H9 (cell line): Measurements from ENCODE around the gene CDK9. TPM values are rescaled to one million over a fixed set of nuclear protein-coding genes. Genes with fewer than 3 reads are reported as not detected.

Experiments used
- DNase-seq: peaks from one replicate; pipeline ENCODE4 v3.0.0-alpha.2; 2017
- H2AFZ ChIP-seq: one replicate; pipeline ENCODE4 v1.6.1; 2013; ENCODE audit warnings: mild to moderate bottlenecking, low read length, control low read depth, moderate library complexity
- H2AK5ac ChIP-seq: 2 replicates; pipeline ENCODE4 v1.6.1; 2013; ENCODE audit warnings: low read length, control low read depth, mixed read lengths; ENCODE audit not compliant: insufficient read length
- H2BK120ac ChIP-seq: one replicate; pipeline ENCODE4 v1.6.1; 2013; ENCODE audit warnings: low read depth, mild to moderate bottlenecking, low read length, control low read depth, inconsistent platforms; ENCODE audit not compliant: poor library complexity, severe bottlenecking
- H2BK12ac ChIP-seq: 2 replicates; pipeline ENCODE4 v1.6.1; 2013; ENCODE audit warnings: low read length, control low read depth, mixed read lengths, low read depth; ENCODE audit not compliant: insufficient read length
- H2BK15ac ChIP-seq: 2 replicates; pipeline ENCODE4 v1.6.1; 2013; ENCODE audit warnings: low read depth, low read length, control low read depth
- H2BK20ac ChIP-seq: one replicate; pipeline ENCODE4 v1.6.1; 2013; ENCODE audit warnings: low read depth, mild to moderate bottlenecking, low read length, control low read depth, inconsistent platforms; ENCODE audit not compliant: poor library complexity, severe bottlenecking
- H2BK5ac ChIP-seq: 2 replicates; pipeline ENCODE4 v1.6.1; 2013; ENCODE audit warnings: low read length, control low read depth, mixed read lengths; ENCODE audit not compliant: insufficient read length
- H3K14ac ChIP-seq: 2 replicates; pipeline ENCODE4 v1.6.1; 2013; ENCODE audit warnings: low read length, control low read depth; ENCODE audit not compliant: insufficient read depth
- H3K18ac ChIP-seq: 2 replicates; pipeline ENCODE4 v1.6.1; 2013; ENCODE audit warnings: low read depth, mild to moderate bottlenecking, mixed read lengths, low read length, control low read depth; ENCODE audit not compliant: insufficient read length
- H3K23ac ChIP-seq: 2 replicates; pipeline ENCODE4 v1.6.1; 2013; ENCODE audit warnings: low read length, control low read depth, mixed read lengths, low read depth; ENCODE audit not compliant: insufficient read length
- H3K23me2 ChIP-seq: 2 replicates; pipeline ENCODE4 v1.6.1; 2013; ENCODE audit warnings: low read depth, mild to moderate bottlenecking, mixed read lengths, low read length, control low read depth; ENCODE audit not compliant: insufficient read length, poor library complexity, severe bottlenecking
- H3K27ac ChIP-seq: 2 replicates; pipeline ENCODE4 v1.5.1; 2013; ENCODE audit warnings: low read length, control low read depth, mixed read lengths, low read depth; ENCODE audit not compliant: insufficient read length
- H3K27me3 ChIP-seq: 2 replicates; pipeline ENCODE4 v1.6.1; 2013; ENCODE audit warnings: low read length, control low read depth, inconsistent platforms; ENCODE audit not compliant: insufficient read depth
- H3K4ac ChIP-seq: 2 replicates; pipeline ENCODE4 v1.6.1; 2013; ENCODE audit warnings: low read depth, mild to moderate bottlenecking, control low read depth, inconsistent platforms, low read length, moderate library complexity
- H3K4me1 ChIP-seq: 2 replicates; pipeline ENCODE4 v1.6.1; 2013; ENCODE audit warnings: low read length, control low read depth, inconsistent platforms; ENCODE audit not compliant: insufficient read depth
- H3K4me2 ChIP-seq: 2 replicates; pipeline ENCODE4 v1.6.1; 2013; ENCODE audit warnings: low read length, control low read depth, mixed read lengths; ENCODE audit not compliant: insufficient read length, insufficient read depth
- H3K56ac ChIP-seq: 2 replicates; pipeline ENCODE4 v1.6.1; 2013; ENCODE audit warnings: low read depth, mild to moderate bottlenecking, mixed read lengths, low read length, control low read depth; ENCODE audit not compliant: insufficient read length
- H3K79me1 ChIP-seq: 2 replicates; pipeline ENCODE4 v1.6.1; 2013; ENCODE audit warnings: low read depth, mild to moderate bottlenecking, moderate library complexity, low read length, control low read depth, inconsistent platforms; ENCODE audit not compliant: insufficient read depth, poor library complexity, severe bottlenecking
- H3K79me2 ChIP-seq: 2 replicates; pipeline ENCODE4 v1.6.1; 2013; ENCODE audit warnings: low read length, control low read depth, inconsistent platforms; ENCODE audit not compliant: insufficient read depth
- H3K9ac ChIP-seq: 2 replicates; pipeline ENCODE4 v1.6.1; 2013; ENCODE audit warnings: low read length, control low read depth, mixed read lengths; ENCODE audit not compliant: insufficient read length; ENCODE audit errors: extremely low read depth
- H3K9me3 ChIP-seq: one replicate; pipeline ENCODE4 v1.6.1; 2013; ENCODE audit warnings: low read depth, low read length, inconsistent platforms; ENCODE audit not compliant: control insufficient read depth
- H3T11ph ChIP-seq: one replicate; pipeline ENCODE4 v1.6.1; 2013; ENCODE audit warnings: mild to moderate bottlenecking, low read length, control low read depth, inconsistent platforms
- H4K20me1 ChIP-seq: one replicate; pipeline ENCODE4 v1.6.1; 2013; ENCODE audit not compliant: control insufficient read depth, insufficient read length, insufficient read depth
- H4K5ac ChIP-seq: 2 replicates; pipeline ENCODE4 v1.6.1; 2013; ENCODE audit warnings: low read depth, mild to moderate bottlenecking, mixed read lengths, low read length, control low read depth; ENCODE audit not compliant: insufficient read length
- H4K8ac ChIP-seq: replicated peaks from 2 replicates; pipeline ENCODE4 v1.6.1; 2013; ENCODE audit warnings: low read length, control low read depth, mixed read lengths, low read depth; ENCODE audit not compliant: insufficient read length
- H4K91ac ChIP-seq: 2 replicates; pipeline ENCODE4 v1.6.1; 2013; ENCODE audit warnings: low read depth, mild to moderate bottlenecking, moderate library complexity, mixed read lengths, low read length, control low read depth; ENCODE audit not compliant: insufficient read length
- H3K27ac Mint-ChIP-seq, 3 experiments: 2 replicates in 2 of 3; 3 replicates in 1 of 3; pipeline ENCODE4 v1.8.0; 2020 to 2021; ENCODE audit warnings: mixed read lengths in 3 of 3, mild to moderate bottlenecking in 1 of 3, moderate library complexity in 1 of 3
- H3K27me3 Mint-ChIP-seq: 2 replicates; pipeline ENCODE4 v1.8.0; 2021; ENCODE audit warnings: low read depth, mild to moderate bottlenecking, moderate library complexity, mixed read lengths
- H3K36me3 Mint-ChIP-seq, 3 experiments: 2 replicates in 2 of 3; 3 replicates in 1 of 3; pipeline ENCODE4 v1.8.0; 2020 to 2021; ENCODE audit warnings: low read depth in 3 of 3, mixed read lengths in 3 of 3; ENCODE audit not compliant: insufficient read depth in 1 of 3
- H3K4me1 Mint-ChIP-seq, 2 experiments: 2 replicates each; pipeline ENCODE4 v1.8.0; 2020; ENCODE audit warnings: mixed read lengths in 2 of 2
- H3K4me3 Mint-ChIP-seq, 2 experiments: 2 replicates in 1 of 2; 3 replicates in 1 of 2; pipeline ENCODE4 v1.8.0; 2020 to 2021; ENCODE audit warnings: mild to moderate bottlenecking in 2 of 2, mixed read lengths in 2 of 2, moderate library complexity in 1 of 2
- H3K9me3 Mint-ChIP-seq, 2 experiments: 2 replicates in 1 of 2; 3 replicates in 1 of 2; pipeline ENCODE4 v1.8.0; 2020; ENCODE audit warnings: mild to moderate bottlenecking in 2 of 2, mixed read lengths in 2 of 2, moderate library complexity in 1 of 2
- CTCF ChIP-seq: fragments of 200-600 bp; sonication (generic); conservative IDR thresholded peaks from 3 replicates; pipeline ENCODE4 v1.8.0; 2021; ENCODE audit warnings: antibody characterized with exemption, mild to moderate bottlenecking
- WGBS: extraction: QIAGEN DNeasy Blood & Tissue Kit; methylation state at CpG from one replicate; pipeline ENCODE4 v1.1.7; 2013; ENCODE audit warnings: missing lambda C conversion rate, low lambda C conversion rate, mixed read lengths; ENCODE audit not compliant: insufficient read length; ENCODE audit errors: extremely low coverage; 5-methylcytosine and 5-hydroxymethylcytosine counted together
- total RNA-seq: library from RNA; stranded (reverse); gene quantifications from 2 replicates; pipeline ENCODE4 v1.2.1, GENCODE V29; 2021

CDK9 gene
- total RNA-seq, 1 experiment from 2014 or later = 85.7 TPM

GRCh38 chr9:127771570-127772189, 14.2 kb upstream of the CDK9 start:
- Histone ChIP-seq H3K56ac (no peak overlapping the region), H3K79me1 (no peaks in the 10 kb centered on the region), H3T11ph (no peak overlapping the region), H2BK5ac (no peak overlapping the region), H2AFZ (no peak overlapping the region), H2BK20ac (no peak overlapping the region), H2BK15ac (no peak overlapping the region), H3K9ac (no peak overlapping the region), H3K27me3 (no peaks in the 10 kb centered on the region), H4K91ac (no peak overlapping the region), H3K4me1 (peaks cover 8% of the 10 kb centered on the region), H3K23me2 (peaks cover 8% of the 10 kb centered on the region), H3K14ac (no peak overlapping the region), H4K8ac (no peak overlapping the region), H3K79me2 (no peaks in the 10 kb centered on the region), H3K4ac (no peak overlapping the region), H3K4me2 (peak overlapping the region; percentile 60), H4K5ac (no peak overlapping the region), H2BK12ac (no peak overlapping the region), H3K9me3 (no peaks in the 10 kb centered on the region), H3K27ac (no peak overlapping the region), H2BK120ac (no peak overlapping the region), H3K18ac (no peak overlapping the region), H4K20me1 (no peaks in the 10 kb centered on the region), H2AK5ac (no peak overlapping the region), H3K23ac (no peak overlapping the region)
- Mint-ChIP-seq H3K36me3 (no peaks in the 10 kb centered on the region), H3K27me3 (peaks cover 6% of the 10 kb centered on the region), H3K4me3 (peak overlapping the region; percentile 74 to 87), H3K9me3 (no peaks in the 10 kb centered on the region), H3K4me1 (peaks cover 34 to 41% of the 10 kb centered on the region in 2 experiments), H3K27ac (no peak overlapping the region)
- TF ChIP-seq CTCF = no peak
- no peak for DNase-seq
- no CpG with 5 or more reads among the region's 19 CpGs for WGBS
